ENCODE measurements around the gene ZBTB46.

The ZBTB46 gene

DNA sequence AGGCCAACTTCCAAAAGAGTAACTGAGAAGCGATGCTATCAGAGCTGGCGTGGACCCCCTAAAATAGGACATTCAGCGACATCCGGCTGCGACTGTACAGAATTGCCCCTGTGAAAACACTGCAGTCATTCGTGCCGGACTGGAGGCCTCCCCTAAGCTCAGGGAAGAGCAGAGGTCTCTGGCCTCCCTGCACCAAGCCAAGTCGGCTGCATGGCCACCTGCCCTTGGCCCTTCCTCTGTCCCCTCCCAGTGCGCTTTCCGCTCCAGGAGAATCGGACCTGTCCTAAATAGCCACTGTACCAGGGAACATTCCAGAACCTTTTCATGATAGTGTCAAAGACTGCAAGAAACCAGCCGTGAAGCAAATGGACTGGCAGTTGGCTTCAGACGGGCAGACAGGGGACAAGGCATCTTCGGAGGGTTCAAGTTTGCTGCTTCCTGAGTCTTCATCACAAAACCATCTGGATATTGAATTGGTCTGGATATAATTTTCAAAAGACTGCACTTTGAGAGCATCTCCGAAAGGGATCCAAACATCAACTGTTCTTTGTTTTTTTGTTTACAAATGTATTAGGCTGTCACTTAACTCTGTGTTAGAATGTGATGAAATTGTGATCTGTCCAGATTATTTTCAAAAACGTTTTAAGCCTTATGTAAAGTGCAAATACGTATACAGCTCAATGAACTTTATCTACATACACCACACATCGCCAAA is 75.0 kb downstream of the ZBTB46 start:
- H3K4me3 ChIP-seq (replicated peaks; ENCODE audit: low read depth, low read length) = no peak overlapping the region
- TF ChIP-seq, protein P1, sequence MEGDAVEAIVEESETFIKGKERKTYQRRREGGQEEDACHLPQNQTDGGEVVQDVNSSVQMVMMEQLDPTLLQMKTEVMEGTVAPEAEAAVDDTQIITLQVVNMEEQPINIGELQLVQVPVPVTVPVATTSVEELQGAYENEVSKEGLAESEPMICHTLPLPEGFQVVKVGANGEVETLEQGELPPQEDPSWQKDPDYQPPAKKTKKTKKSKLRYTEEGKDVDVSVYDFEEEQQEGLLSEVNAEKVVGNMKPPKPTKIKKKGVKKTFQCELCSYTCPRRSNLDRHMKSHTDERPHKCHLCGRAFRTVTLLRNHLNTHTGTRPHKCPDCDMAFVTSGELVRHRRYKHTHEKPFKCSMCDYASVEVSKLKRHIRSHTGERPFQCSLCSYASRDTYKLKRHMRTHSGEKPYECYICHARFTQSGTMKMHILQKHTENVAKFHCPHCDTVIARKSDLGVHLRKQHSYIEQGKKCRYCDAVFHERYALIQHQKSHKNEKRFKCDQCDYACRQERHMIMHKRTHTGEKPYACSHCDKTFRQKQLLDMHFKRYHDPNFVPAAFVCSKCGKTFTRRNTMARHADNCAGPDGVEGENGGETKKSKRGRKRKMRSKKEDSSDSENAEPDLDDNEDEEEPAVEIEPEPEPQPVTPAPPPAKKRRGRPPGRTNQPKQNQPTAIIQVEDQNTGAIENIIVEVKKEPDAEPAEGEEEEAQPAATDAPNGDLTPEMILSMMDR (IDR thresholded peaks at IDR 0.05; ENCODE audit: low read depth, low read length, missing control alignments) = no peak
- no peak for DNase-seq (ENCODE audit: extremely low read depth, low read depth)

DNA sequence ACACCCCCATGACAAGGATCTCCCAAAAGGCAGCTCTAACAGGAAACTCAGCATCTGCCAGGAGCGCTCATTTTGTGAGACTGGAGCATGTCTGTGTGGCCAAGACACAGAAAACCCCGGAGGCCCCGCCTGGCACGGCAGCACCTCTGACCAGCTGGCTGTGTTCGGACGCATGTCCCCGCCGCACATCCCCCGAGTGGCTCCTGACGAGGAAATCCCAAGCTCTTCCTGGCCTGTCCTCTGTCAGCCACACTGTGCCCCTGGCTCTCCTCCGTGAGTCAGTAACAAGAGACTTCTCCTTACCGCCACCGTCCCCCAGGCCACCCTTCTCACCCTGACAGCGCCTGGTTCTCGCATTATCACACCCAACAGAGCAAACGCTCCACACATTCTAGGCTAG is 77.1 kb downstream of the ZBTB46 start:
- TF ChIP-seq, protein P1 (IDR thresholded peaks at IDR 0.05; ENCODE audit: low read depth, low read length, missing control alignments) = no peak
- H3K4me3 ChIP-seq (replicated peaks; ENCODE audit: low read depth, low read length) = no peak overlapping the region
- DNase-seq (ENCODE audit: extremely low read depth, low read depth) = no peak

GRCh38 chr20:63753381-63753780 is 77.7 kb downstream of the ZBTB46 start:
- H3K4me3 ChIP-seq (replicated peaks; ENCODE audit: low read depth, low read length) = no peak overlapping the region
- no peak for DNase-seq (ENCODE audit: extremely low read depth, low read depth)
- TF ChIP-seq, protein P1 (IDR thresholded peaks at IDR 0.05; ENCODE audit: low read depth, low read length, missing control alignments) = no peak

DNA sequence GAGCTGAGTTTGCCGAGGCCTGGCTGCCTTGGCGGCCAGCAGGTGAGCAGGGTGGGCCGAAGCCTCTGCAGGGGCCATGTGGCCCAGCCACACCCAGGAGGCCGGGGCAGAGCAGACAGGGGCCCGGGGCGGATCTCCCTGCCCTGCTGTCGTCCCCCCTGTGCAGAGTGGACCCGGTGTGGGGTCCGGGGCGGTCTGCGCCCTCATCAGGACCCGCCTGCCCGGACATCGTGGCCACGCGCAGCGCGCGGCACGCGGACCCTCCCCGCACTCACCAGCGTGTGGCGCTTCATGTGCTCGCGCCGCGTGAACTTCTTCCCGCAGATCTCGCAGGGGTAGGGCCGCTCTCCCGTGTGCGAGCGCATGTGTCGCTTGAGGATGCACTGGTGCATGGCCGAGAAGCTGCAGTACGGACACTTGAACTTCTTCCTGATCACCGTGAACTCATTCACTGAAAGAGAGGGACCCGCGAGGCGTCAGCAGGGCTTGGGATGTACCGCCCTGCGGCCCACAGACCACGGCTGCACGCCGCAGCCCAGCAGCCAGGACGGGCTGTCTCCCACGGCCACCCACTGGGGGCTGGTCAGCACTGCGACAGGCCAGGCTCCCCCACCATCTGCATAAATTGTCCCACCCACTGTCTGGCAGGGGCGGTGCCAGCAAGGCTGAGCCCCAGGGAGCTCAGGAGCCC is 78.5 kb downstream of the ZBTB46 start:
- TF ChIP-seq, protein P1 (IDR thresholded peaks at IDR 0.05; ENCODE audit: low read depth, low read length, missing control alignments) = no peak
- H3K4me3 ChIP-seq (replicated peaks; ENCODE audit: low read depth, low read length) = no peak overlapping the region
- no peak for DNase-seq (ENCODE audit: extremely low read depth, low read depth)

DNA sequence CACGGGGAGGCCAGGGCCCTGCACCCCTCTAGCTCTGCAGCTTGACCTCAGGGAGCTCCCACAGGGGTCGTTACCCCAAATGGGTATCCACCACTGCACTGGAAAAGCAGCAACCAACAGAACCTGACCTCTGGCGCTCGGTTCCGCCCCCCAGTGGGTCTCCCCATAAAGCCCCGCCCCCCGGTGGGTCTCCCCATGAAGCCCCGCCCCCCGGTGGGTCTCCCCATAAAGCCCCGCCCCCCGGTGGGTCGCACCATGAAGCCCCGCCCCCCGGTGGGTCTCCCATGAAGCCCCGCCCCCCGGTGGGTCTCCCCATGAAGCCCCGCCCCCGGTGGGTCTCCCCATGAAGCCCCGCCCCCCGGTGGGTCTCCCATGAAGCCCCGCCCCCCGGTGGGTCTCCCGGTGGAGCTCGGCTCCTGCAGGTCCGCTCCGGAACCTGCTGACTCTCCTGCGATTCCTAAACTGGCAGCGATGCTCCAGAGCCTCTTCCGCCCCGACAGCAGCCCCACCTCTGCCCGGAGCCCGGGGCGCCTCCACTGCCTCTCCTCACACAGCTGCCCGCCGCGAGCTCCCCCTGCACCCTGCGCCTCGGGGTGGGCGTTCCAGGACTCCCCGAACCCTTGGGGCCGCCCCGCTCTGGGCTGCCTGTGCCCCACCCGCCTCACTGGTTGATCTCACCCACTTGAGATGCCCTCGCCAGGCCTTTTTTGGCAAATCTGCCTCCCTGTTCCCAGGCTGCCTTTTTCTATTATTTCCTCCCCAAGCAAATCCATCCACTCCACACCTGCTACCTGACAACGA is 79.4 kb downstream of the ZBTB46 start:
- DNase-seq (ENCODE audit: extremely low read depth, low read depth) = no peak
- no peak overlapping the region for H3K4me3 ChIP-seq (replicated peaks; ENCODE audit: low read depth, low read length)
- TF ChIP-seq, protein P1 (IDR thresholded peaks at IDR 0.05; ENCODE audit: low read depth, low read length, missing control alignments) = no peak

- no peak for DNase-seq (ENCODE audit: extremely low read depth, low read depth)
- no peak overlapping the region for H3K4me3 ChIP-seq (replicated peaks; ENCODE audit: low read depth, low read length)
- TF ChIP-seq, protein P1 (IDR thresholded peaks at IDR 0.05; ENCODE audit: low read depth, low read length, missing control alignments) = no peak
Observed at GRCh38 chr20:63750807-63751470, 80.1 kb downstream of the ZBTB46 start.

All from HFF-Myc (cell line).